ENCODE measurements around the gene LYSMD3. TPM values are rescaled to one million over a fixed set of nuclear protein-coding genes. Genes with fewer than 3 reads are reported as not detected.

The LYSMD3 gene
- total RNA-seq, 1 experiment from 2014 or later = 14.0 TPM

- POLR2A ChIA-PET (ENCODE audit: low non-redundant PET) = no interaction called here
- H3K27ac ChIP-seq (ENCODE audit: low read depth, low read length, poor library complexity, severe bottlenecking) = no peak overlapping the region
- no peaks in the 10 kb centered on the region for H3K36me3 ChIP-seq (ENCODE audit: insufficient read depth, low read length, poor library complexity, severe bottlenecking)
- intact Hi-C loops (cut with micrococcal nuclease; ENCODE audit: unreplicated experiment) = no loop called here
- no peak for DNase-seq (ENCODE audit: low spot score)
- TF ChIP-seq CTCF (conservative IDR thresholded peaks at IDR 0.05; ENCODE audit: low read depth, low read length) = no peak
- TF ChIP-seq EZH2 (IDR thresholded peaks at IDR 0.05; ENCODE audit: borderline replicate concordance, low read depth, low read length, poor library complexity, severe bottlenecking) = no peak
- no peaks in the 10 kb centered on the region for H3K4me1 ChIP-seq (ENCODE audit: insufficient read depth, low read length, poor library complexity, severe bottlenecking)
- CTCF ChIA-PET = no interaction called here
- no peaks in the 10 kb centered on the region for H3K9me3 ChIP-seq (ENCODE audit: low read depth, low read length, poor library complexity, severe bottlenecking)
- H3K27me3 ChIP-seq (replicated peaks; ENCODE audit: insufficient read depth, low read depth, low read length, poor library complexity) = no peaks in the 10 kb centered on the region
- no peak overlapping the region for H3K4me3 ChIP-seq (ENCODE audit: low read depth, low read length, poor library complexity, severe bottlenecking)
- BruUV-seq (replicated peaks) = no TSS peak
These were observed 24.6 kb downstream of the LYSMD3 start for GRCh38 chr5:90504743-90505142.

- intact Hi-C loops (cut with micrococcal nuclease; ENCODE audit: unreplicated experiment) = no loop called here
- ChIA-PET CTCF (no interaction called here), POLR2A (ENCODE audit: low non-redundant PET) (no interaction called here)
- no peaks in the 10 kb centered on the region for H3K27me3 ChIP-seq (replicated peaks; ENCODE audit: insufficient read depth, low read depth, low read length, poor library complexity)
- no TSS peak for BruUV-seq (replicated peaks)
- H3K4me1 ChIP-seq (ENCODE audit: insufficient read depth, low read length, poor library complexity, severe bottlenecking) = no peaks in the 10 kb centered on the region
- DNase-seq (ENCODE audit: low spot score) = no peak
- H3K9me3 ChIP-seq (ENCODE audit: low read depth, low read length, poor library complexity, severe bottlenecking) = no peaks in the 10 kb centered on the region
- H3K27ac ChIP-seq (ENCODE audit: low read depth, low read length, poor library complexity, severe bottlenecking) = no peak overlapping the region
- TF ChIP-seq EZH2 (IDR thresholded peaks at IDR 0.05; ENCODE audit: borderline replicate concordance, low read depth, low read length, poor library complexity, severe bottlenecking) = no peak
- TF ChIP-seq CTCF (conservative IDR thresholded peaks at IDR 0.05; ENCODE audit: low read depth, low read length) = no peak
- H3K4me3 ChIP-seq (ENCODE audit: low read depth, low read length, poor library complexity, severe bottlenecking) = no peak overlapping the region
- H3K36me3 ChIP-seq (ENCODE audit: insufficient read depth, low read length, poor library complexity, severe bottlenecking) = no peaks in the 10 kb centered on the region
These were observed 25.8 kb downstream of the LYSMD3 start for GRCh38 chr5:90503596-90503995.

- H3K9me3 ChIP-seq (ENCODE audit: low read depth, low read length, poor library complexity, severe bottlenecking) = peaks cover 4% of the 10 kb centered on the region
- no peak overlapping the region for H3K27ac ChIP-seq (ENCODE audit: low read depth, low read length, poor library complexity, severe bottlenecking)
- H3K36me3 ChIP-seq (ENCODE audit: insufficient read depth, low read length, poor library complexity, severe bottlenecking) = no peaks in the 10 kb centered on the region
- CTCF ChIA-PET = no interaction called here
- no peak for DNase-seq (ENCODE audit: low spot score)
- H3K4me3 ChIP-seq (ENCODE audit: low read depth, low read length, poor library complexity, severe bottlenecking) = no peak overlapping the region
- intact Hi-C loops (cut with micrococcal nuclease; ENCODE audit: unreplicated experiment) = no loop called here
- H3K27me3 ChIP-seq (replicated peaks; ENCODE audit: insufficient read depth, low read depth, low read length, poor library complexity) = no peaks in the 10 kb centered on the region
- BruUV-seq (replicated peaks) = no TSS peak
- POLR2A ChIA-PET (ENCODE audit: low non-redundant PET) = interaction anchor here (0.6 to 1.1 kb wide), 2 partner anchors 19 to 20 kb away, joined by 3 read pairs; no protein-coding TSS in a partner anchor
- TF ChIP-seq EZH2 (IDR thresholded peaks at IDR 0.05; ENCODE audit: borderline replicate concordance, low read depth, low read length, poor library complexity, severe bottlenecking) = no peak
- no peak for TF ChIP-seq CTCF (conservative IDR thresholded peaks at IDR 0.05; ENCODE audit: low read depth, low read length)
- no peaks in the 10 kb centered on the region for H3K4me1 ChIP-seq (ENCODE audit: insufficient read depth, low read length, poor library complexity, severe bottlenecking)
These were observed 34.2 kb downstream of the LYSMD3 start for GRCh38 chr5:90495146-90495545.
